Activated CD8-positive, alpha-beta memory T cell treated with anti-CD3 and anti-CD28 coated beads, Interleukin-2, amount 10 ng/mL, durations not matched to agents 7 days and 5 days (primary cell): ENCODE results near the gene EPOP. TPM values are rescaled to one million over a fixed set of nuclear protein-coding genes. Genes with fewer than 3 reads are reported as not detected.

Experiments
- ATAC-seq: fragments of 150-1000 bp; cut with Tn5 transposase; one replicate; pipeline ENCODE4 v1.10.0; 2021; ENCODE audit warnings: moderate library complexity
- CTCF ChIA-PET: fragments of 350-600 bp; sonication (Branson Sonifier 250); formaldehyde crosslinking; loops from one replicate; lab custom pipeline; 2021; ENCODE audit warnings: antibody characterized with exemption; lab: Charles Lee
- DNase-seq: peaks from one replicate; pipeline ENCODE4 v3.0.0-alpha.2; 2020
- H3K27ac Mint-ChIP-seq: one replicate; pipeline ENCODE4 v1.8.0; 2021; ENCODE audit warnings: mild to moderate bottlenecking, mixed read lengths
- H3K27me3 Mint-ChIP-seq: one replicate; pipeline ENCODE4 v1.8.0; 2021; ENCODE audit warnings: mixed read lengths
- H3K36me3 Mint-ChIP-seq: one replicate; pipeline ENCODE4 v1.8.0; 2021; ENCODE audit warnings: mild to moderate bottlenecking, mixed read lengths
- H3K4me1 Mint-ChIP-seq: one replicate; pipeline ENCODE4 v1.8.0; 2021; ENCODE audit warnings: mixed read lengths
- H3K4me3 Mint-ChIP-seq: one replicate; pipeline ENCODE4 v1.8.0; 2021; ENCODE audit warnings: mild to moderate bottlenecking, moderate library complexity, mixed read lengths
- H3K9me3 Mint-ChIP-seq: one replicate; pipeline ENCODE4 v1.8.0; 2022; ENCODE audit warnings: low read depth, mixed read lengths
- total RNA-seq, 2 experiments: library from RNA; stranded (reverse); gene quantifications; one replicate each; pipeline ENCODE4 v1.2.3, GENCODE V29; 2021

Gene EPOP
- total RNA-seq, result 10 to 100 TPM; 10.4 to 20.1 TPM

- Mint-ChIP-seq H3K9me3 (no peaks in the 10 kb centered on the region), H3K27me3 (peaks cover 26% of the 10 kb centered on the region), H3K36me3 (no peaks in the 10 kb centered on the region), H3K27ac (peak within 1 kb of the TSS; percentile 14), H3K4me1 (peaks cover 32% of the 10 kb centered on the region), H3K4me3 (peak within 1 kb of the TSS; percentile 63)
- ATAC-seq (peak; percentile 91), DNase-seq (peak; percentile 90)
- CTCF ChIA-PET, result interaction anchor here (0.6 to 11.1 kb wide), 12 partner anchors 7 to 478 kb away, joined by 3 to 232 read pairs (median 6); partner anchors contain the start of gene CISD3
Measured at GRCh38 chr17:38674749-38675615, at the start of gene EPOP. Gene EPOP, minus strand, starts transcription at chr17:38674957. Its CDS starts 462 bp downstream, at chr17:38674495.

GRCh38 chr17:38721802-38722201, 47.0 kb upstream of the EPOP start:
- Mint-ChIP-seq H3K9me3 (no peaks in the 10 kb centered on the region), H3K27ac (no peak overlapping the region), H3K27me3 (no peaks in the 10 kb centered on the region), H3K4me3 (no peak overlapping the region), H3K4me1 (peaks cover 9% of the 10 kb centered on the region), H3K36me3 (peaks cover 33% of the 10 kb centered on the region)
- CTCF ChIA-PET, result interaction anchor here (2.0 kb wide), 1 partner anchor 45 kb away, joined by 6 read pairs; no protein-coding TSS in a partner anchor
- DNase-seq (no peak), ATAC-seq (no peak)

GRCh38 chr17:38720941-38721340, 46.2 kb upstream of the EPOP start:
- DNase-seq (no peak), ATAC-seq (no peak)
- peaks cover 5% of the 10 kb centered on the region for H3K4me1 Mint-ChIP-seq
- H3K4me3 Mint-ChIP-seq, result no peak overlapping the region
- H3K9me3 Mint-ChIP-seq, result no peaks in the 10 kb centered on the region
- H3K36me3 Mint-ChIP-seq, result peaks cover 34% of the 10 kb centered on the region
- CTCF ChIA-PET, result interaction anchor here (2.0 kb wide), 1 partner anchor 44 kb away, joined by 6 read pairs; no protein-coding TSS in a partner anchor
- no peak overlapping the region for H3K27ac Mint-ChIP-seq
- no peaks in the 10 kb centered on the region for H3K27me3 Mint-ChIP-seq

- no peak overlapping the region for H3K27ac Mint-ChIP-seq
- ATAC-seq (no peak), DNase-seq (no peak)
- no peaks in the 10 kb centered on the region for H3K9me3 Mint-ChIP-seq
- H3K4me3 Mint-ChIP-seq, result no peak overlapping the region
- no peaks in the 10 kb centered on the region for H3K27me3 Mint-ChIP-seq
- peaks cover 39% of the 10 kb centered on the region for H3K36me3 Mint-ChIP-seq
- H3K4me1 Mint-ChIP-seq, result peaks cover 9% of the 10 kb centered on the region
- CTCF ChIA-PET, result no interaction called here
Measured at GRCh38 chr17:38719943-38720641, 45.3 kb upstream of the EPOP start.

- H3K36me3 Mint-ChIP-seq, result peaks cover 42% of the 10 kb centered on the region
- no peaks in the 10 kb centered on the region for H3K9me3 Mint-ChIP-seq
- no peak for DNase-seq
- CTCF ChIA-PET, result interaction anchor here (1.0 to 2.0 kb wide), 3 partner anchors 9 to 15 kb away, joined by 3 to 10 read pairs (median 4); partner anchors contain the start of gene CISD3
- peaks cover 13% of the 10 kb centered on the region for H3K4me1 Mint-ChIP-seq
- ATAC-seq, result no peak
- H3K4me3 Mint-ChIP-seq, result no peak overlapping the region
- H3K27ac Mint-ChIP-seq, result no peak overlapping the region
- no peaks in the 10 kb centered on the region for H3K27me3 Mint-ChIP-seq
Measured at GRCh38 chr17:38719289-38719942, 44.7 kb upstream of the EPOP start.

GRCh38 chr17:38717139-38717745, 42.5 kb upstream of the EPOP start:
- DNase-seq (no peak), ATAC-seq (no peak)
- no peaks in the 10 kb centered on the region for H3K9me3 Mint-ChIP-seq
- no peak overlapping the region for H3K4me3 Mint-ChIP-seq
- peaks cover 17% of the 10 kb centered on the region for H3K4me1 Mint-ChIP-seq
- peaks cover 46% of the 10 kb centered on the region for H3K36me3 Mint-ChIP-seq
- CTCF ChIA-PET, result interaction anchor here (0.7 to 4.0 kb wide), 3 partner anchors 9 to 17 kb away, joined by 3 to 17 read pairs (median 10); no protein-coding TSS in a partner anchor
- no peaks in the 10 kb centered on the region for H3K27me3 Mint-ChIP-seq
- H3K27ac Mint-ChIP-seq, result no peak overlapping the region

- Mint-ChIP-seq H3K27me3 (no peaks in the 10 kb centered on the region), H3K9me3 (no peaks in the 10 kb centered on the region), H3K4me3 (no peak overlapping the region), H3K36me3 (peaks cover 45% of the 10 kb centered on the region), H3K4me1 (peaks cover 24% of the 10 kb centered on the region), H3K27ac (no peak overlapping the region)
- no peak for ATAC-seq
- CTCF ChIA-PET, result interaction anchor here (0.7 to 4.0 kb wide), 3 partner anchors 10 to 157 kb away, joined by 3 to 17 read pairs (median 3); no protein-coding TSS in a partner anchor
- DNase-seq, result no peak
Measured at GRCh38 chr17:38716368-38717005, 41.7 kb upstream of the EPOP start.

GRCh38 chr17:38715216-38715943, 40.6 kb upstream of the EPOP start:
- Mint-ChIP-seq H3K27ac (peak overlapping the region; percentile 82), H3K36me3 (peaks cover 39% of the 10 kb centered on the region), H3K27me3 (no peaks in the 10 kb centered on the region), H3K4me1 (peaks cover 35% of the 10 kb centered on the region), H3K9me3 (no peaks in the 10 kb centered on the region), H3K4me3 (no peak overlapping the region)
- ATAC-seq (no peak), DNase-seq (no peak)
- CTCF ChIA-PET, result interaction anchor here (0.6 to 4.0 kb wide), 3 partner anchors 13 to 156 kb away, joined by 3 to 17 read pairs (median 3); no protein-coding TSS in a partner anchor

- peaks cover 49% of the 10 kb centered on the region for H3K4me1 Mint-ChIP-seq
Measured at GRCh38 chr17:38713456-38714075, 38.8 kb upstream of the EPOP start.

GRCh38 chr17:38712593-38712992, 37.8 kb upstream of the EPOP start:
- H3K9me3 Mint-ChIP-seq, result no peaks in the 10 kb centered on the region
- H3K36me3 Mint-ChIP-seq, result peaks cover 44% of the 10 kb centered on the region
- no peak for ATAC-seq
- CTCF ChIA-PET, result no interaction called here
- H3K27ac Mint-ChIP-seq, result no peak overlapping the region
- no peaks in the 10 kb centered on the region for H3K27me3 Mint-ChIP-seq
- DNase-seq, result no peak
- H3K4me3 Mint-ChIP-seq, result no peak overlapping the region
- H3K4me1 Mint-ChIP-seq, result peaks cover 57% of the 10 kb centered on the region

More at GRCh38 chr17:38713456-38714075, 38.8 kb upstream of the EPOP start:
- peaks cover 42% of the 10 kb centered on the region for H3K36me3 Mint-ChIP-seq
- DNase-seq (no peak), ATAC-seq (no peak)
- no peak overlapping the region for H3K27ac Mint-ChIP-seq
- H3K9me3 Mint-ChIP-seq, result no peaks in the 10 kb centered on the region
- no peaks in the 10 kb centered on the region for H3K27me3 Mint-ChIP-seq
- CTCF ChIA-PET, result interaction anchor here (1.4 to 4.0 kb wide), 2 partner anchors 21 to 38 kb away, joined by 3 to 17 read pairs; no protein-coding TSS in a partner anchor
- H3K4me3 Mint-ChIP-seq, result no peak overlapping the region

GRCh38 chr17:38711792-38712571, 37.2 kb upstream of the EPOP start:
- H3K4me1 Mint-ChIP-seq, result peaks cover 63% of the 10 kb centered on the region
- ATAC-seq, result no peak

More at GRCh38 chr17:38711792-38712571, 37.2 kb upstream of the EPOP start:
- Mint-ChIP-seq H3K9me3 (no peaks in the 10 kb centered on the region), H3K27ac (peak overlapping the region; percentile 54), H3K27me3 (no peaks in the 10 kb centered on the region), H3K36me3 (peaks cover 45% of the 10 kb centered on the region), H3K4me3 (no peak overlapping the region)
- no peak for DNase-seq
- CTCF ChIA-PET, result no interaction called here
